ENCODE results near the gene EXOC8.

Gene EXOC8

DNA sequence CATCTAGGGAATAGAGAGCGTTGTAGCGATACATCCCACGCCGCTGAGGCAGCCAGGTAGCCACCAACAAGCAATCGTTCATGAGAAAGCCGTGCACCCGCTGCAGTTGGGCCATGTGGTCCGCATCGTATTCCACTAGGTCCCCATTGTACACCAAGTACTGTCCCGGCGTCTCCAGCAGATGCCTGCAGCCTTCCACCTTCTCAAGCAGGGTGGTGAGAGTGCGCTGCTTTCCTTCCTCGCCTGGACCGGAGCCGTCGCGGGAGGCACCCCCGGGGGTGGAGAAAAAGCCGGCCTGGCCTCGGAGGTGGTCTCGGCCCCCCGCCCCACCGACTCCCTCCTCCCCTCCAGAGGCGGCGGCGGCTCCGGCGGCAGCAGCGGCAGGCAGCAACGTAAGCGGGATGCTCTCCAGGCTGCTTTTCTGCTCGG, 595 bp downstream of the EXOC8 start:
- DNase-seq (ENCODE audit: low read depth), result no peak
- TF ChIP-seq CTCF (conservative IDR thresholded peaks at IDR 0.05; ENCODE audit: low read length), result 0 out of 2 replicates have a peak, but pooled peaks have one; percentile 2

DNA sequence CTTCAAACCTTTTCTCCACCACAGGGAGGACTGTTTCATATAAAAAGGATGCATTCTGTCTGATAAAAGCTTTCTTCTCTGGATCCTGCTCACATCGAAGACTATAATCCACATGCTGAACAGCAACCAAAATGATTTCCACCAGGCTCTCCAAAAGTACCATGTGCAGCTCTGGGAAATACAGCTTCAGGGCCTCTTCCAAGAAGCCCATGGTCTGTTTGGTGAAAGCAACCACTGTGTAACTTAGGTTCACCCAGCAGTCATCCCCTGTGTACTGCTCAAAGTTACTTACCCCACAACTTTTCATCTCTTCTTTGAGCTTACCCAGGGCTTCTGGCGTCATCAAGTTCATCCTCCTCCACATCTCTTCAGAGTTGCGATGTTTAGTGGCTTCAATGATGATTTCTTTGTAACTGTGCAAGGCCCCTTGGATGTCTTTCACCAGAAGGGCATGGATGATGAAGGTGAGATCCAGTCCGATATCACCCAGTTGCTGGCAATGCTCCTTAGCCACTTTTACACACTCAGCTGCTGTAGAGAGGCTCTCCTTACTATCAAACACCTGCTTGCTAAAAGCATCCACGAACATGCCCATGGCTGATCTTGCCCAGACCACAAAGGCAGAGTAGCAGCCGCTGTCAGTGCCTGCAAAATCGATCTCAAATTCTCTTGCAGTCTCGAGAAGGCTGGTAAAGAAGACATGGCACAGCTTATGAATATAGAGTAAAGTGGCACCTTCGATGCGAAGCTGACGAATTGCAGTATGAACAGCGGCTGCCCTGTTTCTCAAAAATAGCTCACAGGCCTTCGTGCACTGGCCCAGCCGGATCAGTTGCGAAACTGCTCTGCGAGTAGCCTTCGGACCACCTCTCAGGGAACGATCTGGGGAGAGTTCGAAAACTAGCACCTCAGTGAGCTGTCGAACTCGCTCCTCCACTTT, 1.7 kb downstream of the EXOC8 start:
- H3K4me3 ChIP-seq (ENCODE audit: low read length), result peak overlapping the region; percentile 100
- TF ChIP-seq CTCF (conservative IDR thresholded peaks at IDR 0.05; ENCODE audit: low read length), result no peak
- no peak for DNase-seq (ENCODE audit: low read depth)

More for the DNA sequence above, 595 bp downstream of the EXOC8 start:
- peak overlapping the region; percentile 100 for H3K4me3 ChIP-seq (ENCODE audit: low read length)

GRCh38 chr1:231334952-231335351, 2.7 kb downstream of the EXOC8 start:
- H3K4me3 ChIP-seq (ENCODE audit: low read length), result peak overlapping the region; percentile 100
- no peak for TF ChIP-seq CTCF (conservative IDR thresholded peaks at IDR 0.05; ENCODE audit: low read length)
- DNase-seq (ENCODE audit: low read depth), result no peak

DNA sequence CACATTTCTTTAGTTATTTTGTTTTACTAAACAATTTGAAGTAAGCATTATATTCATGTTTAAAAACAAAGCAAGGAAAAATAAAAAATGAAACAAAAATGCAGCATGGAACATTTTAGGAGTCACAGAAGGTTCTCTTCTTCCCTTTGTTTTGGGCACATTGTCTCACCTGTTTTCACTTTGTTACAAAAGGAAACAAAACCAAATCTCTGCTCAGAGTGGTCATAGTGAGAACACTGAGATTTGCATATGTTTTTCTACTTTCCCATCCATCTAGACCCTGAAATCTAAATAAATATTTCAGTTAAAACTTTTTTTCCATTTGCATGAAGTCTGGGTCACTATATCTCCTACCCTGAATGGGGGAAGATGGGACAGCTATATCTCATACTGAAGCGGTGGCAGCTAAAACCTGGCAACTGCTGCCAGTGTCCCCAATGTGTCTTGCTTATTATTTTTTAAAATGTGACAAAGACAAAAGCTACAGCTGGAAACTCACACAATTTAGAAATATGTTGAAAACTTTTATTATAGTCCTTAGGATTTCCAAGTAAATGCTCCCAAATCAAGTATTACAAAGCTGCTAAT, 3.5 kb downstream of the EXOC8 start:
- H3K4me3 ChIP-seq (ENCODE audit: low read length), result peak overlapping the region; percentile 100
- DNase-seq (ENCODE audit: low read depth), result no peak
- TF ChIP-seq CTCF (conservative IDR thresholded peaks at IDR 0.05; ENCODE audit: low read length), result no peak

GRCh38 chr1:231332761-231333160, 4.9 kb downstream of the EXOC8 start:
- no peak overlapping the region for H3K4me3 ChIP-seq (ENCODE audit: low read length)
- DNase-seq (ENCODE audit: low read depth), result no peak
- no peak for TF ChIP-seq CTCF (conservative IDR thresholded peaks at IDR 0.05; ENCODE audit: low read length)

- DNase-seq (ENCODE audit: low read depth), result no peak
- no peak overlapping the region for H3K4me3 ChIP-seq (ENCODE audit: low read length)
- no peak for TF ChIP-seq CTCF (conservative IDR thresholded peaks at IDR 0.05; ENCODE audit: low read length)
Measured at GRCh38 chr1:231329483-231329882, 8.2 kb downstream of the EXOC8 start.
